ENCODE results near the gene ZNF554.

ZNF554 gene

GRCh38 chr19:2807379-2808128, 12.1 kb upstream of the ZNF554 start:
- no peak for DNase-seq (ENCODE audit: low read depth)

DNA sequence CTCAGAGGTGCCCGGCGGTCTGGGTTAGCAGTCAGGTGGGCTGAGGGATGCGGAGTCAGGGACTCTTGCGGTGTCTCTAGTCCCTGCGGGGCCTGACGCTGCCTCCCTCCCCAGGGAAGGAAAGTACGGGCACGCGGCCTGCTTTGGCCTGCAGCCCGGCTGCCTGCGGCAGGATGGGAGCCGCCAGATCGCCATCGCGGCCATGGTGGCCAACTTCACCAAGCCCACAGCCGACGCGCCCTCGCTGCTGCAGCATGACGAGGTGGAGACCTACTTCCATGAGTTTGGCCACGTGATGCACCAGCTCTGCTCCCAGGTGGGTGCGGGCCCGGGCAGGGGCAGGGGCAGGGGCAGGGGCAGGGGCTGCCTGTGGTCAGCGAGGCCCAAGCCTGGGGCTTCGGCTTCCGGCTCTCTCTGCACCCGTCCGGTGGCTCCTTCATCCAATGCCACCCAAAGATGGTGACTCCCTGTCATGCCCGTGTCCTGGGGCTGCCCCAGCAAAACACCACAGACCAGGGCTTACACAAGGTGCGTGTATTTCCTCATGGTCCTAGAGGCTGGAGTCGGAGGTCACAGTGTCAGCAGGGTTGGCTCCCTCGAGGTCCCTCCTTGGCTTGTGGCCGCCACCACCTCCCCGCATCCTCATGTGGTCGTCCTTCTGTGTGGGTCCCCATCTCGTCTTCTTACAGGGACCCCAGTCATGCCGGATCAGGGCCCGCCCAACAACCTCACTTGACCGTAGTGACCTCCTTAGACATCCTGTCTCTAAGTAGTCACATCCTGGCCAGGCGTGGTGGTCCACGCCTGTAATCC, 11.3 kb upstream of the ZNF554 start:
- DNase-seq (ENCODE audit: low read depth), result no peak

DNA sequence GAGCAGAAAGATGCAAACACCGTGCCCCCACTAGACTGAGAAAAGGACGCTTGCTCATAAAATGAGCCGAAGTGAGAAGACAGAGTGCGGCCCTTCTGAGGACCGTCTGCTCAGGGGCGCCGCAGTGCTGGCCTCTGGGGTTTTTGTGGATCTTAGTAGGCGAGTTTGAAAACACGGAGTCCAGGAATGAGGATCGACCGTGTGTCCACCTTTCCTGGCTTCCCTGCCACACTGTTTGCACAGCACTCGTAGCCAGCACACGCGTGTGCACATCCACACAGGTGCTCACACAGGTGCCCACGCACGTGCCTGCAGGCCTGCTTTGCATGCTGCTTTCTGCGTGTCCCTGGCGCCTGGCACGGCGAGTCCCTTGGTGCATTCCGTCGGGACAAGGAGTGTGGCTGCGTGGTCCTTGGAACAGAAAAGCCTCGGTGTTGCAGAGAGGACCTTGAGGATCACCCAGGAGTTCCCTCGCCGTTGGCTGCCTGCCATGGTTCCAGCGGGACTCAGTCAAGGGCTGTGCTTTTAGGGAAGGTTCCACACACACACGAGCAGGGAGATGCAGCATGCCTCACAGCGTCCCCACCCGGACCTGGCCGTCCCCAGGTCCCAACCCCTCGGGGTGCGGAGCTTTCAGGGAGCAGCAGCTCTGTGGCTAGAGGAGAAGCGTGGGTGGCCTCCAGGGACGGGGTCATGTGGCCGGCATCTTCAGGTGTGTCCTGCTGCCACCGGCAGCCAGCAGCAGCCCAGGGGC, 10.1 kb upstream of the ZNF554 start:
- no peak for DNase-seq (ENCODE audit: low read depth)

- no peak for DNase-seq (ENCODE audit: low read depth)
Observed at GRCh38 chr19:2810141-2811091, 9.3 kb upstream of the ZNF554 start.

DNA sequence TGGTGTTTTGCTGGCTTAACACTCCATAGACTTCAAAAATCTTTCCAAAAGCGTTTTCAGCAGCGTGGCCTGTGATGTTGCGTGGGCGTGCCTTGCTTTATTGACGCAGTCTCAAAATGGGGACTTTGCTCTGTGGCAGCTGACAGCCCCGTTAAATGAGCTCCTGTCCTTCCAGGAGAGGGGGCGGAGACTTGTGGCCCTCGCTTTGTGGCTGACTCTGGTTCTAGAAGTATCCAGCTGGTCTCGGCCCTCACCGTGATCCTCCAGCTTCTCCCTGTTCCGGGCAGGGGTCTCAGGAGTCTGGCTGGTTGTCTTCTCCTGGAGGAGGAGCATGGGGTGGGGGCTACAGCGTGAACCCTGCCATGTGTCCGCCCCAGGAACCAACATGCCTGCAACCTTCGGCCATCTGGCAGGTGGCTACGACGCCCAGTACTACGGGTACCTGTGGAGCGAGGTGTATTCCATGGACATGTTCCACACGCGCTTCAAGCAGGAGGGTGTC, 8.4 kb upstream of the ZNF554 start:
- no peak for DNase-seq (ENCODE audit: low read depth)

GRCh38 chr19:2811735-2812413, 7.8 kb upstream of the ZNF554 start:
- DNase-seq (ENCODE audit: low read depth), result no peak

DNA sequence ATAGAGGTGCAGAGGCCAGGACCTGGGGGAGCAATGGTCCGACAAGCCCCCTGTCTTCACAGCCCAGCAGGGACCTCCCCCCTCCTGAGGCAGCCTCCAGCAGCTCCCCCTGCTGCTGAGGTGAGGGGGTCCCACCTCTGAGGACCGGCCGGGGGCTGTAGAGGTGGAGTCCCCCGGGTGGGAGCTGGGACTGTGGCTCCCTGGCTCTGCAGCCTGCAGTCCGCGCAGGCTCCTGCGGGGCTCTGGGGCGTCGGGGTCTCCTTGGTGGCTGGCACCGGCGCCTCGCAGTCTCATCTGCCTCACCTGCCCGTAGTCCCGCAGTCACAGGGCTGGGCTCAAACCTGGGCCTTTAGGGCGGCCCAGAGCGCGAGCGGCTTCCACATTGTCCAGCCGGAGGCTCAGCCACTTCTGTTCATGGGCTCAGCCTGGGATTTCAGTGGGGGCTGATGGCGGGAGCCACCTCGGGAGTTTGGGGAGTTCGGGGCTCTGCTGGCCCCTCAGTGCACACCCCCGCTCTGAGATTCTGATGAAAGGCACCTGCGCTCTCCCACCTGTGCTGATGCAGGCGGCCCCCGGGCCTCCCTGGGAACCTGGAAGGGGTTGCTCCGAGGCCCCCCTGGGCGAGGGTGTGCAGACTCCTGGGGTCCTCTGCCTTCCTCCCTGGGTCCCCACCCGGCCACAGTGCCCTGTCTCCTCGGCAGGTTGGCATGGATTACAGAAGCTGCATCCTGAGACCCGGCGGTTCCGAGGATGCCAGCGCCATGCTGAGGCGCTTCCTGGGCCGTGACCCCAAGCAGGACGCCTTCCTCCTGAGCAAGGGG, 7.0 kb upstream of the ZNF554 start:
- DNase-seq (ENCODE audit: low read depth), result no peak

DNA sequence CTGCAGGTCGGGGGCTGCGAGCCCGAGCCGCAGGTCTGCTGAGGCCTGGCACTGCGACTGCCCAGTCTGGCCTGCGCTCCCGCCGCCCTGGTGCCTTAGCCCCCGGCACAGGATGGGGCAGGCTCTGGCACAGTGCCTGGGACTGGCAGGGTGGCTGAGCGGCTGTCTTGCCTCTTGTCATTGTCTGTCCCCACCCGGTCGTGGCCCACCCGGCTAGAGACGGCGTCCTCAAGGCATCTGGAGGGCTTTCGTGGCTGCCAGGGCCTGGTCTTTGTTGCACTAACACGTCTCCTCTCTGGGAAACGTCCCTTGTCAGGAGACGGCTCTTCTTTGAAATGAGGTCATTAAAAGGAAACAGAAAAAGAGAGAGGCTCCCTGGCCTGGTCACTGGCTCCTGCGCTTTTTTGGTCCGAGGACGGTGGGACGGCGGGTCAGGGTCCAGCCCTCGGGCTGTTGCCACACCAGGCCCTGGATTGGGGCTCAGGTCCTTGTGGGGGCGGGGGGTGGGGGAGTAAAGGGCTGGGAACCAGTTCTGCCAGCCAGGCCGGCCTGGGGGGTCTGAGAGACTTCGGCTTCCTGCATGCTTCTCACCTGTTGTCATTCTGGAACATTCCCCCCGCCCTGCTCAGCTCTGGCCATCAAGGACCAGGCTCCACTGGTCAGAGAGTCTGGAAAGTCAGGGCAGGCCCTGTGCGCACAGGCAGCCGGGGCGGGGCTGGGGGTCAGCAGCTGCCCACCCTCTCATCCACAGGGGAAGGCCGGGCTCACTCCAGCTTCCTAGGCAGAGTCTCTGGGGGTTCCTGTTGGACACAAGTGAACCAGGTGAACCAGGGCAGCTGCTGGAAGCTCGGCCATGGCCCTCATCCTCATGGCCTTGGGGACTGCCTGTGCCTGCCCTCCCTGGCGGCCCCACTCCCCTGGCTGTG, 6.2 kb upstream of the ZNF554 start:
- no peak for DNase-seq (ENCODE audit: low read depth)

DNA sequence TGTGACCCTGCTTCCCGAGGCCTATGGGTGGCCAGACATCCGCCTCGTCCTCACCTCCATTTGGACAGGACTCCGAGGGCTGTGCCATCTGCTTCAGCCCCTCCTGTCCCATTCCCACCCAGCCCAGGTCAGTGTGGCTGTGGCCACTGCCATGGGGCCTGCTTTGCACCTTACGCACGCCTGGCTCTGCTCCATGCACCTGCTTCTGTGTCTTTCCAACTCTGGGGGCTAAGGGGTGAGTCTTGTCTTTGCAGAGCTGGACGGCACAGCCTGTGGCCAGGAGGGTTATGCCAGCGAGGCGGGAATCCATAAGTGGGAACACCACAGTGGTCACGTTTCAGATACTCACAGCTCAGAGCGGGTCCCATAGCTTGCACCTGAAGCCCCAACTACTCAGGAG, 5.2 kb upstream of the ZNF554 start:
- no peak for DNase-seq (ENCODE audit: low read depth)

DNA sequence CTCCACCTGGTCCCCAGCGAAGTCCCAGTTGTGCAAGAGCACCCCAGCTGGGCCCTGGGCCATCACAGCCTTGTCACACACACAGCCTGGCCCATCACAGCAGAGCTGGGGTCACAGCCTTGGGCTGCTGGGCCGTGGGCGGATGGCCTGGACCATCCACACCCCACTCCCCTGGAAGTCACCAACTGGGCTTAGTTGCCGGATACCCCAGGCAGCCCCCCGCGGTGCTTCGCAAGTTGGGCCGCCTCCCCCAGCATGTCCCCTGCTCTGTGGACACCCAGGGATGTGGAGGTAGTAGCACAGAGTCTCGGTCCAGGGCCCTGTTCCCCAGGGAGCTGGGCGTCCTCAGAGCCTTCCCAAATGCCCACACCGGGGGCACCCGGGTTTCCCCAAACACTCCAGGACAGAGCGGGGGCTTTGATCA, 4.5 kb upstream of the ZNF554 start:
- no peak for DNase-seq (ENCODE audit: low read depth)

- no peak for DNase-seq (ENCODE audit: low read depth)
Observed at GRCh38 chr19:2815923-2816322, 3.7 kb upstream of the ZNF554 start.

- no peak for DNase-seq (ENCODE audit: low read depth)
Observed at GRCh38 chr19:2816641-2817040, 3.0 kb upstream of the ZNF554 start.

- DNase-seq (ENCODE audit: low read depth), result peak; percentile 3
Observed at GRCh38 chr19:2817237-2817829, 2.3 kb upstream of the ZNF554 start.

- DNase-seq (ENCODE audit: low read depth), result peak; percentile 24
Observed at GRCh38 chr19:2820112-2820702, 539 bp downstream of the ZNF554 start.

DNA sequence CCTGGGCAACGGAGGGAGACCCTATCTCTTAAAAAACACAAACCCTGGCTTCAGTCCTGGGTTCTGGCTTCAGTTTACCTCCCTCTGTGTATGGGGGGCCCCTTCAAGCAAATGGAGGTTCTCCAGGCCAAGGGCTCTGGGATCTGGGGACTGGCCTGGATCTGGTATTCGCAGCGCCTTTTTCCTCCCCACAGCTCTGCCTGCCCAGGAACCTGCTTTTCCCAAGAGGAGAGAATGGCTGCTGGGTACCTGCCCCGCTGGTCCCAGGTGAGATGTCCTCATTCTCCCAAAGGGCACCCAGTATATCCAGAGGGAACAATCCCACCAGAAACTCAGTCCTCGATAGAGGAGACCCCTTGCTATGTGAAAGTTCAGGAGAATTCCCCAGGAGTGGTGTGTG, 3.2 kb downstream of the ZNF554 start:
- no peak for DNase-seq (ENCODE audit: low read depth)

- no peak for DNase-seq (ENCODE audit: low read depth)
Observed at GRCh38 chr19:2823646-2824045, 4.0 kb downstream of the ZNF554 start.

DNA sequence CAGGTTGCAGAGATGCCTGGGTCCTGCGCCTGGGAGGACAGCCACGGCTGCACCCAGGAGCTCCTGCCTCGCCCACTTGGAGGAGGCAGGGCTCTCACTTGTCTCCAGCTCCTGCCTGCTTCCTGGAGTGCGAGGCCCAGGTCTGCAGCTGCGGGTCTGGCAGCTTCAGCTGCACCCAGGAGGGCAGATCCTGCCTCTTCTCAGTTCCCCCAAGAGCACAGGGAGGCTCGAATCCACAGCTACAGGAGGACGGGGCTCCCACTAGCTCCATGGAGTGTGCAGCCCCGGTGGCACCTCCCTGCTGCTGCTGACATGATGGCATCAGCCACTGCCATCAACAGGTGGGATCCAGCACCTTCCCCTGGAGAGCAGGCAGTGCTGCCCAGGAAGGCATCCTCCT, 4.5 kb downstream of the ZNF554 start:
- no peak for DNase-seq (ENCODE audit: low read depth)

- no peak for DNase-seq (ENCODE audit: low read depth)
Observed at GRCh38 chr19:2827022-2827421, 7.4 kb downstream of the ZNF554 start.

All from EH (cell line).